Measurements from ENCODE around the gene ARL13B. TPM values are rescaled to one million over a fixed set of nuclear protein-coding genes. Genes with fewer than 3 reads are reported as not detected.

Gene ARL13B
- total RNA-seq, 2 experiments from 2014 or later, result 10.8 to 12.0 TPM

DNA sequence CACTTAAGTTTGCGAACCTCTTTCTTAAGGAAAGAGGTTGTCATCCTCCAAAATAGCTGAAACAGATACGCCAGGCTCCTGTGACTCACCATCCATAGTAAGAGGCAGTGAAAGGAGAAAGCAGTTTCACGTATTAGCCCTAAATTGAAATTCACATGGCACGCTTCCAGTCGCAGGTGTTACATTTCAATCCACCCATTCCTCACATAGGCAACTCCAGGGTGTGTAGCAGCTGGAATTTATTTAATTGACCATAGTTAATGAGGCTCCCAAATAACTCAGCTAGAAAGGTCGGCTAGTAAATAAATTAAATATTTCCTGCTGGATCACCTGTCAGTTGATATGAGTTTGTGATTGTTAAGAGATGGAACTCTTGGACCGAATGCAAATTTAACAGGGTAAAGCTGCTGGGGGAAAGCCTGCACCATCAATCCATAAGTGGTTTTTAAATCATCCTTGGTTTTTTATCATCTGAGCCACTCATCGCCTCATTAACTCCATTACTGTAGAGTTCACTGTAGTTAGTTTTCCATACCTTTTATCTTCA is 102.5 kb downstream of the ARL13B start:
- POLR2A ChIA-PET, result interaction anchor here (1.0 kb wide), 1 partner anchor 11 kb away, joined by 3 read pairs; no protein-coding TSS in a partner anchor
- Mint-ChIP-seq H3K27me3 (ENCODE audit: low read depth) (no peaks in the 10 kb centered on the region), H3K27ac (no peak overlapping the region), H3K4me1 (ENCODE audit: low read depth) (peaks cover 51% of the 10 kb centered on the region), H3K4me3 (no peak overlapping the region), H3K36me3 (ENCODE audit: low read depth) (peaks cover 31% of the 10 kb centered on the region), H3K9me3 (ENCODE audit: insufficient read depth) (no peaks in the 10 kb centered on the region)
- CTCF ChIA-PET, result interaction anchor here (0.9 to 2.0 kb wide), 2 partner anchors 11 to 13 kb away, joined by 3 to 7 read pairs; no protein-coding TSS in a partner anchor
- DNase-seq, result no peak
- ATAC-seq, result no peak

DNA sequence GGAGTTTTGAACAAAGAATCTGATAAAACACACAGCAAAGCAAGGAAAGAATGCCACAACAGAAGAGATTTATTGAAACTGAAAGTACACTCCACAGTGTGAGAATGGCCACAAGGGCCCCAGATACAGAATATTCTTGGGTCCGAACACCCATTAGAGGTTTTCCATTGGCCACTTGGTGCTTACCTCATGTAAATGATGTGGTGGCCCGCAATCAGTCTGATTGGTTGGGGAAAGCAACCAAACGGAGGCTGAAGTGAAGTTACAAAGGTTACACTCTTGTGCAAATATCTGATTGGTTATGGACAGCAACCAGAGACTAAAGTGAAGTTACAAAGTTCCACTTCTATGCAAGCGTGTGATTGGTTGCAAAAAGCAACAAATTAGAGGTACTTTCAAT is 103.3 kb downstream of the ARL13B start:
- DNase-seq (peak; percentile 27), ATAC-seq (peak; percentile 63)
- H3K27ac Mint-ChIP-seq, result peak overlapping the region; percentile 57
- H3K9me3 Mint-ChIP-seq (ENCODE audit: insufficient read depth), result no peaks in the 10 kb centered on the region
- ChIA-PET CTCF (no interaction called here), POLR2A (no interaction called here)
- peak overlapping the region; percentile 18 for H3K4me3 Mint-ChIP-seq
- no peaks in the 10 kb centered on the region for H3K27me3 Mint-ChIP-seq (ENCODE audit: low read depth)
- H3K4me1 Mint-ChIP-seq (ENCODE audit: low read depth), result peaks cover 46% of the 10 kb centered on the region
- H3K36me3 Mint-ChIP-seq (ENCODE audit: low read depth), result peaks cover 28% of the 10 kb centered on the region

DNA sequence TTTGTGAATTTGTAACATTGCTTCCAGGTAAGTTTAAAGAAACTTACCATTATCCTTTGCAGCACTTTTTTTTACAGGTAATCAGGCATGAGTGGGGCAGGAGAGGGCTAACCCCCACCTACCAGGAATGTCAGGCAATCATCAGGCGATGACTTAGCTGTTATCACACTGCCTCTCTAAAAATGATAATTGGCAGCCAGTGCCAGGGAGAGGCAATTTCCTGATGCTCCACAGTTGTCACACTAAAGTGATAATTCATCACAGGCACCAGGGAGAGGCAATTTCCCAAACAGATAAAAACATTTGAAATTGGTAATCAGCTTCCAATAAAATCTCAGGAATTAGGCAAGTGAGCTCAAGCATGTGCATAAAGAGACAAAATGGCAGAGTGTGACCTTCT is 109.2 kb downstream of the ARL13B start:
- Mint-ChIP-seq H3K9me3 (ENCODE audit: insufficient read depth) (no peaks in the 10 kb centered on the region), H3K27me3 (ENCODE audit: low read depth) (no peaks in the 10 kb centered on the region), H3K36me3 (ENCODE audit: low read depth) (peaks cover 37% of the 10 kb centered on the region), H3K4me3 (no peak overlapping the region), H3K4me1 (ENCODE audit: low read depth) (peaks cover 2% of the 10 kb centered on the region), H3K27ac (no peak overlapping the region)
- ChIA-PET CTCF (interaction anchor here (0.9 kb wide), 1 partner anchor 82 kb away, joined by 3 read pairs; no protein-coding TSS in a partner anchor), POLR2A (no interaction called here)
- ATAC-seq (no peak), DNase-seq (no peak)

DNA sequence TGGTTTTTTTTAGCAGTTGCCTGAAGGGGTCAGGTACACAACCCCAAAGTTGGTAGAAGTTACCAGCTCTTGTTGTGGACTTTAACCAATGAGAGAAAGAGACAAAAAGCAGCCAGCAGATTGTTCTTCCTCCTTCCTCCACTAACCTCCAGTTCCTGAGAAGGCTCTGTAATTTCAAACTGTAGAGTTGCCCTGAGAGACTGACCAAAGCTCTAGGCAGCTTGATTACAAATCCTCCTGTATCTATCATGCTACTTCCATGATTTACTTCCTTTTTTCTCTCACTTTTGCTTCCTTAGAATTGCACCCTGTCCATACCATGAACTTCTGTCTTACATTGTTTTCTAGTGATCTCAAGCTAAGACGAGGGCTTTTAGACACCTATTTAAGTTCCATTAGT is 112.1 kb downstream of the ARL13B start:
- Mint-ChIP-seq H3K36me3 (ENCODE audit: low read depth) (peaks cover 39% of the 10 kb centered on the region), H3K27me3 (ENCODE audit: low read depth) (no peaks in the 10 kb centered on the region), H3K4me1 (ENCODE audit: low read depth) (no peaks in the 10 kb centered on the region), H3K4me3 (no peak overlapping the region), H3K27ac (no peak overlapping the region), H3K9me3 (ENCODE audit: insufficient read depth) (no peaks in the 10 kb centered on the region)
- DNase-seq, result no peak
- ATAC-seq, result no peak
- CTCF ChIA-PET, result interaction anchor here (1.6 kb wide), 1 partner anchor 111 kb away, joined by 3 read pairs; no protein-coding TSS in a partner anchor
- POLR2A ChIA-PET, result interaction anchor here (0.7 to 1.2 kb wide), 2 partner anchors 16 to 30 kb away, joined by 3 read pairs; partner anchors contain the start of genes DHFR2 and NSUN3

DNA sequence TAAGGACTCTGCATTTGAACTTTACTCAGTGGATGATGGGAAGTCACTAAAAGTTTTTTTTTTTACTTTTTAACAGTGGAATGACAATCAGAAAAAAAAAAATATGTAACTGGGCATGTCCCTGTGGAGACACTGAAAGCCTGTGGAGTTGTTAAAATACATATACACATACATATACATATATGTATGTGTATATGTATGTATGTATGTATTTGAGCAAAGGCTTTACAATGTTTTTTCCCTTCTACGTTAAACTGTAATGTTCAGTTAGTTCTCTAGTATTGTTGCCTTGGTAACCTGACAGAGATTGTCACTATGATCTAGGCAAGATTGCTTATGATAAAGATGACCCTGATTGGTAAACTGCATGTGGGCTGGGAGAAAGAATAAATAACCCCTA is 113.2 kb downstream of the ARL13B start:
- H3K27me3 Mint-ChIP-seq (ENCODE audit: low read depth), result no peaks in the 10 kb centered on the region
- POLR2A ChIA-PET, result no interaction called here
- CTCF ChIA-PET, result no interaction called here
- H3K27ac Mint-ChIP-seq, result no peak overlapping the region
- H3K36me3 Mint-ChIP-seq (ENCODE audit: low read depth), result peaks cover 40% of the 10 kb centered on the region
- ATAC-seq, result no peak
- no peak for DNase-seq
- H3K4me3 Mint-ChIP-seq, result no peak overlapping the region
- no peaks in the 10 kb centered on the region for H3K9me3 Mint-ChIP-seq (ENCODE audit: insufficient read depth)
- no peaks in the 10 kb centered on the region for H3K4me1 Mint-ChIP-seq (ENCODE audit: low read depth)

DNA sequence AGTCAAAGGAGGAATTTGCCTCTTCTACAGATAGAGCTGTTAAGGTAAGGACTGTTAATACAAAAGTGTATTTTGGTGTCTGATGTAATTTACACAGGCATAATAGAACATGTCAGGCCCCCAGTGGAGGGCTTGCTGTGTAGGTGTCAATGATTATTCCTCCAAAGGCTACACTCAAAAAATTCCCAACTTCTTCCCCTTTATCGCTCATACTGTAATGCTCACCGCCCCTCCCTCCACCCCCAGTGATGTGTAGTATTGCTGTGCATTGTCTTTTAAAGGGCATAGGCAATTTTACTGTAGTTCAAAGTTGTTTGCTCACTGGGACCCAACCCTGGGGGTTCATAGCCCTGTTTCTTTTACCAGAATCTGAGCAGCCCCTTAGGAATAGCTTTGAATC is 115.2 kb downstream of the ARL13B start:
- Mint-ChIP-seq H3K36me3 (ENCODE audit: low read depth) (peaks cover 37% of the 10 kb centered on the region), H3K27ac (no peak overlapping the region), H3K27me3 (ENCODE audit: low read depth) (no peaks in the 10 kb centered on the region), H3K9me3 (ENCODE audit: insufficient read depth) (no peaks in the 10 kb centered on the region), H3K4me3 (no peak overlapping the region), H3K4me1 (ENCODE audit: low read depth) (peaks cover 2% of the 10 kb centered on the region)
- POLR2A ChIA-PET, result no interaction called here
- CTCF ChIA-PET, result no interaction called here
- DNase-seq, result no peak
- ATAC-seq, result no peak

DNA sequence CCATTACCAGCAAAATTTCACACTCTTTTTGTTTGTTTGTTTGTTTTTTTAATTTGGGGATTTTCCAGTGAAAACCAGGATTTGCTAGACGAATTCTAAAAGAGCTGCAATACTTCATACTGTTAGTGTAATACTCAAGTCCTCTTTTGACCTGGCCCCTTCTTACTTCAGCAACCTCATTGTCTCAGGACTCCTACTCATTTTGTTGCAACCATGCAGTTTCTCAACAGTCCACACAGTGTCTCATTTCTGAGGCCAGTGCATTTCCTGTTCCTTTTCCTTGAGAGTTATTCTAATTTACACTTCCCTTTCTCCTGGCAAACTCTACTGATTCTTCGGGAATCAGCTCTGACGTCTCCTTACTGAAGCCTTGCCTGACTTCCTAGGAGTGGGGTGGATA is 118.5 kb downstream of the ARL13B start:
- DNase-seq (no peak), ATAC-seq (no peak)
- no peak overlapping the region for H3K4me3 Mint-ChIP-seq
- H3K9me3 Mint-ChIP-seq (ENCODE audit: insufficient read depth), result no peaks in the 10 kb centered on the region
- H3K27ac Mint-ChIP-seq, result no peak overlapping the region
- CTCF ChIA-PET, result interaction anchor here (2.9 kb wide), 1 partner anchor 36 kb away, joined by 7 read pairs; the partner anchor contains the start of genes DHFR2 and NSUN3
- peaks cover 33% of the 10 kb centered on the region for H3K36me3 Mint-ChIP-seq (ENCODE audit: low read depth)
- POLR2A ChIA-PET, result no interaction called here
- no peaks in the 10 kb centered on the region for H3K27me3 Mint-ChIP-seq (ENCODE audit: low read depth)
- peaks cover 2% of the 10 kb centered on the region for H3K4me1 Mint-ChIP-seq (ENCODE audit: low read depth)

DNA sequence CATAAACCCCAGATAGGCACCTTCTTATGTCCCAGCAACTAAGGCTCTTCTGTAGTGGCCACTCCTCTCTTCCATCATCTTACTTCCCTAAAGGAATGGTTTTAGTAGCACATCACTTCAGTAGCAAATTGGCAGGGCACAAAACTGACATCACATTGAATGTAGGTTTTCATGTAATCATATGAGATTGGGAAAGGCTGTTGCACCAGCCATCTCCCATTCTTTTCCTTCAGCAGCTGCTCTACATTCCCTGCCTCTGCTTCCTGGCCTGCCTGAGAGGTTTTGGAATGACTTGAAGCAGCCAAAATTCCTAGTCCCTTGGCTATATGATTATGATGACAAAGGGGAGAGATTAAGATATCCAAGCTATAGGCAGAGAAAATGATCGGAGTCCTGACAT is 119.4 kb downstream of the ARL13B start:
- DNase-seq (no peak), ATAC-seq (no peak)
- Mint-ChIP-seq H3K27ac (no peak overlapping the region), H3K4me3 (no peak overlapping the region), H3K9me3 (ENCODE audit: insufficient read depth) (no peaks in the 10 kb centered on the region), H3K4me1 (ENCODE audit: low read depth) (peaks cover 2% of the 10 kb centered on the region), H3K27me3 (ENCODE audit: low read depth) (no peaks in the 10 kb centered on the region), H3K36me3 (ENCODE audit: low read depth) (peaks cover 30% of the 10 kb centered on the region)
- ChIA-PET POLR2A (no interaction called here), CTCF (interaction anchor here (2.9 kb wide), 1 partner anchor 36 kb away, joined by 7 read pairs; the partner anchor contains the start of genes DHFR2 and NSUN3)

DNA sequence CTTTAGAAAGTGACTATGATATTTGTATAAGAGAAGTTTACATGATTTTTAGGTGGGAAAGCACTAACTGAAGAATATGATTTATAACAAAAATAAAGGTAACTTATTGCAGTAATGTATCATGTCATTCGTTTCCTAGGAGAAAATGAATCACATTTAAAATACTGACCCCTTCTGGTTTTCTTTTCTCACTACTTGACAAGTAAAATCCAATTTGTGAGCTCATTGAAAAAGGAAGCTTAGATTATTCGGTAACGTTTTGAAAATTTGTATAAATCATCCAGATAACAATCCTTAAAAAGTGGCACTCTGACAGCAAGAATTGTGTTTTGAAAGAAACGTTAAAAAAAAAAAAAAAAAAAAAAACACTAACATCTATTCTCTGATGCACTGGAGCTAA is 121.9 kb downstream of the ARL13B start:
- Mint-ChIP-seq H3K27me3 (ENCODE audit: low read depth) (no peaks in the 10 kb centered on the region), H3K36me3 (ENCODE audit: low read depth) (peaks cover 21% of the 10 kb centered on the region), H3K4me1 (ENCODE audit: low read depth) (peaks cover 2% of the 10 kb centered on the region), H3K4me3 (no peak overlapping the region), H3K9me3 (ENCODE audit: insufficient read depth) (no peaks in the 10 kb centered on the region), H3K27ac (no peak overlapping the region)
- CTCF ChIA-PET, result interaction anchor here (0.7 to 2.7 kb wide), 7 partner anchors 27 to 97 kb away, joined by 3 to 8 read pairs (median 4); partner anchors contain the start of genes DHFR2 and NSUN3
- DNase-seq (no peak), ATAC-seq (no peak)
- POLR2A ChIA-PET, result interaction anchor here (1.3 kb wide), 1 partner anchor 40 kb away, joined by 4 read pairs; the partner anchor contains the start of gene DHFR2

Other genes with a start within 250 kb of the ARL13B start
- gene PROS1, start 6.3 kb upstream of the ARL13B start, total RNA-seq, result under 1 TPM in 1 of 2 experiments, not detected in 1; 0.21 TPM
- gene STX19, start 48.4 kb downstream of the ARL13B start, total RNA-seq, result not detected
- 1 to 10 TPM; 6.4 to 8.1 TPM for gene DHFR2, start 82.8 kb downstream of the ARL13B start, total RNA-seq
- 10 to 100 TPM; 14.1 TPM for gene NSUN3, start 82.9 kb downstream of the ARL13B start, total RNA-seq

Measured in activated CD8-positive, alpha-beta T cell treated with anti-CD3 and anti-CD28 coated beads, Interleukin-2, amount 10 ng/mL, durations not matched to agents 7 days and 5 days (primary cell).